Neural cell (in vitro differentiated cells): Measurements from ENCODE around the gene DTL. TPM values are rescaled to one million over a fixed set of nuclear protein-coding genes. Genes with fewer than 3 reads are reported as not detected.

Source experiments
- H2AFZ ChIP-seq: fragments of 200-600, 300-800 bp; sonication (generic), shearing (Covaris generic); 2 replicates; pipeline ENCODE4 v1.6.0; 2014; ENCODE audit warnings: low read depth, mild to moderate bottlenecking, antibody characterized with exemption, low read length, moderate library complexity
- H3F3A ChIP-seq: fragments of 200-600 bp; shearing (Covaris generic); 2 replicates; pipeline ENCODE4 v1.6.1; 2016; ENCODE audit warnings: mild to moderate bottlenecking, moderate library complexity, mixed read lengths, antibody characterized with exemption, low read length; ENCODE audit not compliant: insufficient read depth, poor library complexity, severe bottlenecking
- H3K27ac ChIP-seq: fragments of 200-600, 300-800 bp; sonication (generic), shearing (Covaris generic); 2 replicates; pipeline ENCODE4 v1.5.1; 2014; ENCODE audit warnings: mild to moderate bottlenecking, low read length, moderate library complexity
- H3K27me3 ChIP-seq: fragments of 300-800, 200-600 bp; sonication (generic), shearing (Covaris generic); 2 replicates; pipeline ENCODE4 v1.6.0; 2014; ENCODE audit warnings: mild to moderate bottlenecking, low read depth, low read length, moderate library complexity; ENCODE audit not compliant: insufficient read depth
- H3K36me3 ChIP-seq: fragments of 300-800, 200-600 bp; sonication (generic), shearing (Covaris generic); 2 replicates; pipeline ENCODE4 v1.5.1; 2014; ENCODE audit warnings: mild to moderate bottlenecking, antibody characterized with exemption, low read length, moderate library complexity; ENCODE audit not compliant: insufficient read depth
- H3K4me2 ChIP-seq: fragments of 300-800, 200-600 bp; sonication (generic), shearing (Covaris generic); 2 replicates; pipeline ENCODE4 v1.6.0; 2014; ENCODE audit warnings: mild to moderate bottlenecking, low read length
- H3K4me3 ChIP-seq: fragments of 300-800, 200-600 bp; sonication (generic), shearing (Covaris generic); 2 replicates; pipeline ENCODE4 v1.5.1; 2014; ENCODE audit warnings: mild to moderate bottlenecking, low read length, moderate library complexity
- H3K79me2 ChIP-seq: fragments of 200-600 bp; shearing (Covaris generic); replicated peaks from 2 replicates; pipeline ENCODE4 v1.6.0; 2014; ENCODE audit warnings: mild to moderate bottlenecking, low read length, moderate library complexity; ENCODE audit not compliant: insufficient read depth
- H3K9ac ChIP-seq: fragments of 300-800, 200-600 bp; sonication (generic), shearing (Covaris generic); 2 replicates; pipeline ENCODE4 v1.6.1; 2016; ENCODE audit warnings: mild to moderate bottlenecking, low read length, mixed read lengths
- H3K9me2 ChIP-seq: fragments of 200-600 bp; shearing (Covaris generic); 2 replicates; pipeline ENCODE4 v1.6.1; 2016; ENCODE audit warnings: mild to moderate bottlenecking, low read length, mixed read lengths; ENCODE audit not compliant: insufficient read depth
- H3K9me3 ChIP-seq: fragments of 200-600, 300-800 bp; sonication (generic), shearing (Covaris generic); 2 replicates; pipeline ENCODE4 v1.6.1; 2016; ENCODE audit warnings: mild to moderate bottlenecking, mixed run types, low read length, moderate library complexity, mixed read lengths
- H4K20me1 ChIP-seq: fragments of 200-600 bp; shearing (Covaris generic); 2 replicates; pipeline ENCODE4 v1.6.1; 2016; ENCODE audit warnings: mild to moderate bottlenecking, mixed run types; ENCODE audit not compliant: insufficient read depth
- CTCF ChIP-seq: fragments of 450-650 bp; IDR thresholded peaks from 2 replicates; pipeline ENCODE4 v1.5.1; 2014; ENCODE audit warnings: antibody characterized with exemption, mild to moderate bottlenecking, moderate library complexity; ENCODE audit not compliant: poor library complexity, severe bottlenecking
- EP300 ChIP-seq: fragments of 450-650 bp; conservative IDR thresholded peaks from 2 replicates; pipeline ENCODE4 v1.6.1; 2014; ENCODE audit warnings: antibody characterized with exemption, mild to moderate bottlenecking, moderate library complexity; ENCODE audit not compliant: poor library complexity, severe bottlenecking
- EZH2 ChIP-seq: fragments of 200-600, 300-800 bp; shearing (Covaris generic), sonication (generic); IDR thresholded peaks from 2 replicates; pipeline ENCODE4 v1.6.1; 2014; ENCODE audit warnings: antibody characterized with exemption, low read length, borderline replicate concordance, mild to moderate bottlenecking; ENCODE audit not compliant: insufficient read depth, poor library complexity, severe bottlenecking
- MXI1 ChIP-seq: fragments of 450-650 bp; conservative IDR thresholded peaks from 2 replicates; pipeline ENCODE4 v1.6.1; 2014; ENCODE audit warnings: antibody characterized with exemption, mild to moderate bottlenecking; ENCODE audit not compliant: poor library complexity, severe bottlenecking
- POLR2AphosphoS5 ChIP-seq: IDR thresholded peaks from 2 replicates; pipeline ENCODE4 v1.6.1; 2012
- RAD21 ChIP-seq: fragments of 450-650 bp; conservative IDR thresholded peaks from 2 replicates; pipeline ENCODE4 v1.6.1; 2014; ENCODE audit warnings: antibody characterized with exemption, mild to moderate bottlenecking, moderate library complexity
- REST ChIP-seq: IDR thresholded peaks from 2 replicates; pipeline ENCODE4 v1.6.1; 2012; ENCODE audit warnings: borderline replicate concordance
- SMC3 ChIP-seq: fragments of 450-650 bp; conservative IDR thresholded peaks from 2 replicates; pipeline ENCODE4 v1.6.1; 2014; ENCODE audit warnings: antibody characterized with exemption, mild to moderate bottlenecking, moderate library complexity; ENCODE audit not compliant: poor library complexity
- TAF1 ChIP-seq: IDR thresholded peaks from 2 replicates; pipeline ENCODE4 v1.6.1; 2012; ENCODE audit warnings: low read depth
- polyA plus RNA-seq: library from polyadenylated mRNA; depleted of rRNA; stranded (reverse); fragments of >200 nt; gene quantifications from 2 replicates; pipeline ENCODE4 v1.2.3, GENCODE V29; 2014

DTL gene
- polyA plus RNA-seq, 1 donor from 2014 or later = 1.1 TPM

- Histone ChIP-seq H3K9ac (no peak overlapping the region), H4K20me1 (no peaks in the 10 kb centered on the region), H3K9me3 (no peaks in the 10 kb centered on the region), H2AFZ (no peak overlapping the region), H3K27ac (no peak overlapping the region), H3K9me2 (no peaks in the 10 kb centered on the region), H3K27me3 (no peaks in the 10 kb centered on the region), H3K4me3 (no peak overlapping the region), H3F3A (no peaks in the 10 kb centered on the region), H3K79me2 (no peaks in the 10 kb centered on the region), H3K4me2 (no peak overlapping the region), H3K36me3 (no peaks in the 10 kb centered on the region)
- TF ChIP-seq MXI1 (no peak), EP300 (no peak), RAD21 (no peak), POLR2AphosphoS5 (no peak), CTCF (no peak), TAF1 (no peak), EZH2 (no peak), SMC3 (no peak)
Measured at GRCh38 chr1:212142883-212143530, 107.5 kb downstream of the DTL start.

- Histone ChIP-seq H3K9ac (no peak overlapping the region), H3K4me3 (no peak overlapping the region), H3K9me3 (no peaks in the 10 kb centered on the region), H3K27me3 (no peaks in the 10 kb centered on the region), H4K20me1 (no peaks in the 10 kb centered on the region), H3K9me2 (no peaks in the 10 kb centered on the region), H3K27ac (no peak overlapping the region), H3K36me3 (no peaks in the 10 kb centered on the region), H3K79me2 (no peaks in the 10 kb centered on the region), H2AFZ (no peak overlapping the region), H3K4me2 (no peak overlapping the region), H3F3A (no peaks in the 10 kb centered on the region)
- no peak for TF ChIP-seq CTCF
- no peak for TF ChIP-seq TAF1
- TF ChIP-seq MXI1 = no peak
- TF ChIP-seq EZH2 = no peak
- TF ChIP-seq POLR2AphosphoS5 = no peak
- no peak for TF ChIP-seq REST
- TF ChIP-seq SMC3 = no peak
- no peak for TF ChIP-seq RAD21
Measured at GRCh38 chr1:212147581-212148033, 112.1 kb downstream of the DTL start.
